Mesodermal cell (in vitro differentiated cells): ENCODE data around the gene NPR3.
A peak's percentile ranks its signal among the peaks of the same experiment; 100 is the strongest.
"Not testable (repeated sequence)": the region's sequence is repeated elsewhere in the genome, so short reads cannot be mapped to it uniquely, and the experiment has no call there.

ENCODE experiments used
- H3K27ac ChIP-seq: 2 replicates; pipeline ENCODE4 v1.7.0; 2013; ENCODE audit warnings: mild to moderate bottlenecking, low read depth, low read length, moderate library complexity; ENCODE audit not compliant: severe bottlenecking
- H3K36me3 ChIP-seq: 2 replicates; pipeline ENCODE4 v1.7.1; 2013; ENCODE audit warnings: mild to moderate bottlenecking, low read length, moderate library complexity; ENCODE audit not compliant: control insufficient read depth, insufficient read depth
- H3K4me1 ChIP-seq: one replicate; pipeline ENCODE4 v1.7.1; 2013; ENCODE audit warnings: mild to moderate bottlenecking, low read length; ENCODE audit not compliant: insufficient read depth, control insufficient read depth, poor library complexity, severe bottlenecking
- H3K4me3 ChIP-seq: 2 replicates; pipeline ENCODE4 v1.7.0; 2013; ENCODE audit warnings: low read length, control low read depth, mild to moderate bottlenecking; ENCODE audit not compliant: insufficient read depth, poor library complexity, severe bottlenecking; ENCODE audit errors: extremely low read depth
- H3K9me3 ChIP-seq: 2 replicates; pipeline ENCODE4 v1.7.1; 2013; ENCODE audit warnings: mild to moderate bottlenecking, low read length, moderate library complexity; ENCODE audit not compliant: control insufficient read depth
- WGBS, 2 experiments: methylation state at CpG; one replicate each; pipeline ENCODE4 v1.1.5; 2013; ENCODE audit warnings: missing lambda C conversion rate in 2 of 2; ENCODE audit not compliant: insufficient coverage in 2 of 2; 5-methylcytosine and 5-hydroxymethylcytosine counted together

Gene NPR3

GRCh38 chr5:32805462-32805861 is 94.3 kb downstream of the NPR3 start:
- H3K36me3 ChIP-seq, H3K4me1 ChIP-seq, H3K4me3 ChIP-seq, H3K27ac ChIP-seq, H3K9me3 ChIP-seq: not testable (repeated sequence)
- no CpG with 5 or more reads among the region's 1 CpG for WGBS, 2 experiments

GRCh38 chr5:32805971-32806638 is 95.0 kb downstream of the NPR3 start:
- no peak overlapping the region for H3K4me3 ChIP-seq
- WGBS, 2 experiments, result 50 to 70% methylated on average over 3 to 4 of the region's 6 CpGs
- H3K36me3 ChIP-seq, result no peaks in the 10 kb centered on the region
- H3K27ac ChIP-seq, result peak overlapping the region; percentile 39
- H3K9me3 ChIP-seq, result no peaks in the 10 kb centered on the region
- peaks cover 7% of the 10 kb centered on the region for H3K4me1 ChIP-seq

GRCh38 chr5:32808783-32809182 is 97.7 kb downstream of the NPR3 start:
- WGBS, 2 experiments, result 50% methylated on average over 1 of the region's 1 CpG; no CpG with 5 or more reads in 1 of the 2 experiments
- Histone ChIP-seq H3K27ac (no peak overlapping the region), H3K4me1 (peaks cover 7% of the 10 kb centered on the region), H3K4me3 (no peak overlapping the region), H3K36me3 (no peaks in the 10 kb centered on the region), H3K9me3 (no peaks in the 10 kb centered on the region)

- H3K9me3 ChIP-seq, result no peaks in the 10 kb centered on the region
- WGBS, 2 experiments, result 92 to 100% methylated on average over 1 of the region's 2 CpGs
- H3K4me1 ChIP-seq, result peaks cover 7% of the 10 kb centered on the region
- H3K4me3 ChIP-seq, result no peak overlapping the region
- no peaks in the 10 kb centered on the region for H3K36me3 ChIP-seq
- no peak overlapping the region for H3K27ac ChIP-seq
These were observed 99.7 kb downstream of the NPR3 start for GRCh38 chr5:32810804-32811203.

- 70 to 90% methylated on average over 5 of the region's 5 CpGs for WGBS, 2 experiments
These were observed 101.3 kb downstream of the NPR3 start for GRCh38 chr5:32812399-32812798.

GRCh38 chr5:32814141-32814540 is 103.0 kb downstream of the NPR3 start:
- Histone ChIP-seq H3K36me3 (no peaks in the 10 kb centered on the region), H3K9me3 (no peaks in the 10 kb centered on the region), H3K4me3 (no peak overlapping the region), H3K4me1 (no peaks in the 10 kb centered on the region), H3K27ac (no peak overlapping the region)

More at GRCh38 chr5:32812399-32812798, 101.3 kb downstream of the NPR3 start:
- no peak overlapping the region for H3K27ac ChIP-seq
- no peak overlapping the region for H3K4me3 ChIP-seq
- no peaks in the 10 kb centered on the region for H3K4me1 ChIP-seq
- no peaks in the 10 kb centered on the region for H3K36me3 ChIP-seq
- H3K9me3 ChIP-seq, result no peaks in the 10 kb centered on the region

GRCh38 chr5:32814620-32815019 is 103.5 kb downstream of the NPR3 start:
- no peak overlapping the region for H3K27ac ChIP-seq
- H3K36me3 ChIP-seq, result no peaks in the 10 kb centered on the region
- H3K4me3 ChIP-seq, result no peak overlapping the region
- H3K9me3 ChIP-seq, result no peaks in the 10 kb centered on the region
- no peaks in the 10 kb centered on the region for H3K4me1 ChIP-seq

GRCh38 chr5:32827981-32828380 is 116.9 kb downstream of the NPR3 start:
- no peak overlapping the region for H3K4me3 ChIP-seq
- H3K9me3 ChIP-seq, result no peaks in the 10 kb centered on the region
- WGBS, 2 experiments, result 83% methylated on average over 1 of the region's 1 CpG; no CpG with 5 or more reads in 1 of the 2 experiments
- H3K36me3 ChIP-seq, result no peaks in the 10 kb centered on the region
- H3K4me1 ChIP-seq, result no peaks in the 10 kb centered on the region
- H3K27ac ChIP-seq, result no peak overlapping the region

GRCh38 chr5:32828492-32828891 is 117.4 kb downstream of the NPR3 start:
- 93 to 100% methylated on average over 1 of the region's 2 CpGs for WGBS, 2 experiments
- Histone ChIP-seq H3K9me3 (no peaks in the 10 kb centered on the region), H3K27ac (no peak overlapping the region), H3K4me3 (no peak overlapping the region), H3K36me3 (no peaks in the 10 kb centered on the region), H3K4me1 (no peaks in the 10 kb centered on the region)

GRCh38 chr5:32831624-32832023 is 120.5 kb downstream of the NPR3 start:
- H3K27ac ChIP-seq, result no peak overlapping the region
- no peaks in the 10 kb centered on the region for H3K4me1 ChIP-seq
- H3K4me3 ChIP-seq, result no peak overlapping the region
- 80% methylated on average over 1 of the region's 1 CpG; no CpG with 5 or more reads in 1 of the 2 experiments for WGBS, 2 experiments
- H3K36me3 ChIP-seq, result no peaks in the 10 kb centered on the region
- H3K9me3 ChIP-seq, result no peaks in the 10 kb centered on the region

GRCh38 chr5:32833127-32833526 is 122.0 kb downstream of the NPR3 start:
- Histone ChIP-seq H3K27ac (no peak overlapping the region), H3K9me3 (no peaks in the 10 kb centered on the region), H3K4me1 (no peaks in the 10 kb centered on the region), H3K4me3 (no peak overlapping the region), H3K36me3 (no peaks in the 10 kb centered on the region)
- WGBS, 2 experiments, result no CpG with 5 or more reads among the region's 1 CpG
